Stimulated activated CD8-positive, alpha-beta memory T cell treated with anti-CD3 and anti-CD28 coated beads, Interleukin-12 subunit alpha, Interleukin-12 subunit beta, amount 100 ng/mL, for 24 hours (primary cell): ENCODE measurements around the gene C1QTNF12.

Source experiments
- DNase-seq: peaks from one replicate; pipeline ENCODE4 v3.0.0-alpha.2; 2020; ENCODE audit errors: extremely low read depth

C1QTNF12 gene, protein sequence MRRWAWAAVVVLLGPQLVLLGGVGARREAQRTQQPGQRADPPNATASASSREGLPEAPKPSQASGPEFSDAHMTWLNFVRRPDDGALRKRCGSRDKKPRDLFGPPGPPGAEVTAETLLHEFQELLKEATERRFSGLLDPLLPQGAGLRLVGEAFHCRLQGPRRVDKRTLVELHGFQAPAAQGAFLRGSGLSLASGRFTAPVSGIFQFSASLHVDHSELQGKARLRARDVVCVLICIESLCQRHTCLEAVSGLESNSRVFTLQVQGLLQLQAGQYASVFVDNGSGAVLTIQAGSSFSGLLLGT

DNA sequence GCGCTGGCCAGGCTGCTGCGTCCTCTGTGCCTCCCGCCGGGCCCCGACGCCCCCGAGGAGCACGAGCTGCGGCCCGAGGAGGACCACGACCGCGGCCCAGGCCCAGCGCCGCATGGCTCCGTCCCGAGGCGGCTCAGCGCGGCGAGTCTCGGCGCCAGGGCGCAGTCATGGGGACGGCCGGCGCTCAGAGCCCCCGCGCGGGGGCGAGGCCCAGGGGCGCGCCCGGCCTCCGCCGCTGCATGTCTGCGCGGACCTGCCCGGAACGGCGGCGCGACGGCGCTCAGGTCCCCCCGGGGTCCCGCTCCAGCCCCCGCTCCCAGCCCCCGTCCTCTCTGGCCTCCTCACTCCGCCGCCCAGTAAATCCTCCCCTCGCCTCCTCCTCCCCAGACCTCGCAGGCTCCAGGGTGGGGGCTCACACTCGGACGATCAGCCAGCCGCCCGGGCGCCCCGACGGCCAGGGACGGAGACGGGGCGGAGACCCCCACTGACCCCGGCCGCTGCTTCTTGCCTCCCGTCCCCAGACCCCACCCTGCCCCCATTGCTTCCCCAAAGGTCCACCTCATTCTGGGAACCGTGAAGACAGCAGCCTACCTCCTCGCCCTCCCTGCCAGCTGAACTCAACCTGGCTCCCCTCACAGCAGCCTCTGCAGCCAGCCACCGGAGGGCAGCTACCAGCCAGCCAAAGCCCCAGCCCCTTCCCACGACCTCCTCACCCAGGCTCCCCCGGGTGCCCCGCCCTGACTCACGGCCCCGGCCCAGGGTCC lies at the start of gene C1QTNF12:
TSS of gene C1QTNF12 (minus strand) at position 146 of the 764 bp plus-strand sequence. CDS start at position 114, 32 bp downstream.
- no peak for DNase-seq

DNA sequence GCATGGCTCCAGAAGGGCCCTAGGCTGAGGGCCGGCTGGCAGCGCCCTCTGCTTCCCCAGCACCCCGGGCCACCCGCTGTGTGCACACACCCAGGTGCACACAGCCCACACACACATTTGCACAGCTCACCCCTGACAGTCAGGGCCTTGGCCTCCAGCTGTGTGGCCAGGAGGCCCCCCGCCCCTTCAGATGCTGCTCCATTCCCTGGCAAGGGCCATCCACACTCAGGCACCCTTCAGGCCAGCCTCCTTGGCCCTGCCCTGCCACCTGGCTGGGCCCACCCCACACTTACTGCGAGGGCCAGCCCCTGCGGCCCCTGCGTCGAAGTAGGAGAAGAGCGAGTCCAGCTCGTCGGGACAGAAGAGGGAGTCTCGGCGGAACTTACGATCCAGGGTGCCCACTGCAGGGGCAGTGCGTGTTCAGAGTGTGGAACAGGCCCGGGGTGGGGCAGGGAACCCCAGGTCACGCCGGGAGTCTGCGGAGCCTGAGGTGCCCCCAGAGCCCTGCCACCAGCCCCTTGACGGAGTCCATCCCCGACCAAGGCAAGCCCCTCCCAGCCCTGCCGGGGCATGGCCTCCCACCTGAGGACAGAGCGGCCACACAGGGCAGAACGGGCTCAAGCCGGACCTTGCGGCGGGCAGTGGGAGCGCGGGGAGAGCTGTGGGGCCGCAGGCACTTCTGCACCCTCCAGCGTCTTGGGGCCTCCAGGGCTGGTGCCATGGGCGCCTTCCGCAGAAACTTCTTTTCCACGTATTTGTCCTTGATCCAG lies 48.8 kb upstream of the C1QTNF12 start:
- DNase-seq = no peak

DNA sequence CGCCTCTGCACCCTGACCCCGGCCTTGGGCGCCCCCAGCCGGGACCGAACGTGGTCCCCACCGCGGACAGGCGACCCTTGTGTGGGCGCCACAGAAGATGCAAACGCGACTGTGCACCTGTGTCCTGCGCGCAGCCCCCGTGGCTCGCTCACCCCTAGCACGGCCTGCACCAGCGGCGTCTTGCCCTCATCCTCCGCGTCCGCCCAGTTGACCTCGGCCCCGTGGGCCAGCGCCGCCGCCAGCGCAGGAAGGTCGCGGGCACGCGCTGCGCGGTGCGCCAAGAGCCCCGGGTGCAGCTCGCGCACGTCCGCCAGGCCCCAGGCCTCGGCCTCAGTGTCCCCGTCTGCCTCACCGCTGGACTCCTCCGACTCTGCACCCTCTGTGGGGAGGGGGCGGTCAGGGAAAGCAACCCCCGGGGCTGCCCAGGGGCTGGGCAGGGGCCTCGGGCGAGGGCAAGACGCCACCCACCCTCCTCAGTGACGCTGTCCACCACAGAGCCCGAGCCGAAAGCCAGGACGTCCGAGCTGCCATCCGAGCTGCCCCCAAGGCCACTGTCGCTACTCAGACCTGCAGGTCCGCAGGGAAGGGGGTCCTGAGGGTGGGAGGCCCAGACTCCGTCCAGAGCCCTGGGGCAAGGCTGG lies 47.8 kb upstream of the C1QTNF12 start:
- DNase-seq = no peak

DNA sequence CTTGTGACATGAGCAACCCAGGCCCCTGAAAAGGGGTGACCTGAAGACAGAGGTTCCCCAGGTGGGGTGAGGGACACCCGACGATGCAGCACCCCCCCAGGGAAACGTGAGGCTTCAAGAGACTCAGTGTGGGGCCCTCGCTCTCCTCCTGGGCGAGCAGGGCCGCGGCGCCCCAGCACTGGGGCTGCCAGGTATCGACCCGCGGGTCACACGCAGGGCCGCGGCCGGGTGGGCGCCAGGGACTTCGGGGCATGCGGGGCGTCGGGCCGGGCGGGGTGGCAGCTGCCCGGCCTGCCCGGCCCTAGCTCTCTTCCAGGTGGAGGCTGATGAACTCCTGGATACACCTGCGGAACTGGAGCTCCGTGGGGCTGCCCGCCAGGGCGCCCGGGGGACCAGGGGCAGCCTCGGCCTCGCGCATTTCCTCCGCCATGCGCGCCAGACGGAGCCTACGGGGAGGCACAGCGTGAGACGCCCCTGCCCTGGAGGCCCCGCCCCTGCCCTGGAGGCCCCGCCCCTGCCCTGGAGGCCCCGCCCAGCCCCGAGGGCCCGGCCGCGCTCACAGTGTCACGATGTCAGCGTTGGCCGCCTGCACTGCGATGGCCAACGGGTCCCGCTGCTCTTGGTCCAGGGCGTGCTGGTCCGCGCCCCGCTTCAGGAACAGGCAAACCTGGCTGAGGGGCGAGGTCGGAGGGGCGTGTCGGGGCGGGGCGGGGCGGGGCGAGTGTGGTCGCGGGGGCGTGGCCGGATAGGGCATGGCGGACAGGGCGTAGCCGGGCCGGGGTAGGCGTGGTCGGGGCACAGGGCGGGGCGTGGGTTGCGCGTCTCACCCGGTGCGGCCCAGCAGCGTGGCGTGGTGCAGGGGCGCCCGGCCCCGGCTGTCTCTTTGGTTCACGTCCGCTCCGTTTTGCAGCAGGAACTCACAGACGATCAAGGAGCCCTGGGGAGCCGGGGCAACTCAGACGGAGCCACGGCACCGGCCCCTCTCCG lies 47.0 kb upstream of the C1QTNF12 start:
- no peak for DNase-seq

DNA sequence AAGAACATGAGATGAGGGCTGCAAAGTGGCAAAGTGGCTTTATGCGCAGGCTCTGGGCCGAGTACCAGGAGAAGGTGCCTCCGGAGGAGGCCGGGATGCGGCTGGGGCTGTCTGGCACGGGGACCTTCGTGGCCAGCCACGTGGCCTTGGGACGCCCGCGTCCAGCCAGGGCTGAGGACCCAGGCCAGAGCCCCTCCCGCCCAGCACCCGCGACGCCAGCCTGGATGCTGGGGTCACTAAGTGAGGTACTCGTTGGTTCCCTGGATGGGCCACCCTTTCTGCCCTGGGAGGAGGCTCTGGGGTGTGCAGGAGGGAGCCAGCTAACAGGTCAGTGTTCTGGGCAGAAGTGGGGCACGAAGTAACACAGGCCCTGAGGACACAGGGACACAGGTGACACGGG lies 46.3 kb upstream of the C1QTNF12 start:
- no peak for DNase-seq

DNA sequence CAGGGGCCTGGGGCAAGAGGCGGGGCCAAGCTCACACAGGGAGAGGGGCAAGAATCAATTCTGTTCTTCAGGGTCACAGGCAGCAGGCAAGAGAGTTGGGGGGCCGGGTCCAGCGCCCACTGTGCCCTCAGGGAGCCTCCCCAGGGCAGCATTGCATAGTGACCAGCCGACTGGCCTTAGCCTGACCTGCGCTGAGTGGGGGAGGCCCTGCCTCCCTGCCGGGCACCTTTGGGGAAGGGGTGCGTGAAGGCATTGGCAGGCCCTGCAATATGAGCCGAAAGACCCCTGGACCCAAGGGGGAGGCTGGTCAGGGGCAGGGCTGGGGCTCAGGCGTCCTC lies 45.9 kb upstream of the C1QTNF12 start:
- DNase-seq = no peak

DNA sequence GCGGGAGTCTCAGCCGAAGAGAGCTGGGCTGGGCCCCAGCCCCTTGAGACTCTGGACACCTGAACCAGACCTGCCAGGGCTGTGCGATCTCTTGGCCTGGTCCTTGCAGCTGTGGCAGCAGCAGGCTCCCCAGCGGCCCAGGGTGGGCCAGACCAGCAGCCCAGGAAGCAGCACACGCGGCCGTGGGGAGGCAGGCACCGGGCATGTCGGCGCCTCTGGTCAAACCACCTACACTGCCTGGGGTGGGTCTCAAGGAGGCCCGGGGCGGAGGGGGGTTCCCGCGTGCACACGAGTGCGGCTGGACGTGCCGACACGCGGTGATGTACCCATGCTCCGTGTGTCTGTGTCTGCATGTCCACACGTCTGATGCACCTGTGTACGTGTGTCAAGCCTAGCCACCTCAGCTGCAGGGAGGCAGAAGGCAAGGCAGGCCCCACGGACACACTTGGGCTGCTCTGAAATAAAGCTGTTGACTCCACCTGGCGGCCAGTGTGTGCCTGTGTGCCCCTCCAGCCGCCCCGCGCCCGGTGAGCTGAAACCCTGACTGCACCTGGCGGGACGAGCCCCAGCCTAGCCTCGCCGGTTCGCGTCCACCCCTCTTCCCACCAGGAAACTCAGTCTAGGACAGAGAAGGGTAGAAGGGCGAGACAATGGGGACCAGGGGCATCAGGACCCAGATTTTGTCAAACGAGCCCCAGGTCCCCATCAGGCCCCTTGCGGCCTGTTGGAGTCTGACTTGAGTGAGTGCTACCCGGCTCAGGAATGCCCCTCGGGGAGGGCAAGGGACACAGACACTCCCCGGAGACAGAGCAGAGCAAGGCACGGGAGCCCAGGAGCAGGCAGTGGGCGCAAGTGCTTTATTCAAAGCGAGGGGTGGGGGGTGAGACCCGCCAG lies 45.3 kb upstream of the C1QTNF12 start:
- no peak for DNase-seq

DNA sequence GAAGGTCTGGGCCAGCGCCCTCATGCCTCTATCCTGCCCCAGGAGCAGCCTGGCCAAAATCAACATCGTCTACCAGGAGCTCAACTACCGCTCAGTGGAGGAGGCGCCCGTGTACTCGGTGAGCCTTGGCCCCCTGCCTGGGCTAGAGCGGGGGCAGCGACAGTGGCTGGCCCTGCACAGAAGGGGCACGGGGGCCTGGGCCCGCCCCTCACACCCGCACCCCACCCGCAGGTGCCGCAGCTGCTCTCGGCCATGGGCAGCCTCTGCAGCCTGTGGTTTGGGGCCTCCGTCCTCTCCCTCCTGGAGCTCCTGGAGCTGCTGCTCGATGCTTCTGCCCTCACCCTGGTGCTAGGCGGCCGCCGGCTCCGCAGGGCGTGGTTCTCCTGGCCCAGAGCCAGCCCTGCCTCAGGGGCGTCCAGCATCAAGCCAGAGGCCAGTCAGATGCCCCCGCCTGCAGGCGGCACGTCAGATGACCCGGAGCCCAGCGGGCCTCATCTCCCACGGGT lies 44.6 kb upstream of the C1QTNF12 start:
- DNase-seq = no peak

DNA sequence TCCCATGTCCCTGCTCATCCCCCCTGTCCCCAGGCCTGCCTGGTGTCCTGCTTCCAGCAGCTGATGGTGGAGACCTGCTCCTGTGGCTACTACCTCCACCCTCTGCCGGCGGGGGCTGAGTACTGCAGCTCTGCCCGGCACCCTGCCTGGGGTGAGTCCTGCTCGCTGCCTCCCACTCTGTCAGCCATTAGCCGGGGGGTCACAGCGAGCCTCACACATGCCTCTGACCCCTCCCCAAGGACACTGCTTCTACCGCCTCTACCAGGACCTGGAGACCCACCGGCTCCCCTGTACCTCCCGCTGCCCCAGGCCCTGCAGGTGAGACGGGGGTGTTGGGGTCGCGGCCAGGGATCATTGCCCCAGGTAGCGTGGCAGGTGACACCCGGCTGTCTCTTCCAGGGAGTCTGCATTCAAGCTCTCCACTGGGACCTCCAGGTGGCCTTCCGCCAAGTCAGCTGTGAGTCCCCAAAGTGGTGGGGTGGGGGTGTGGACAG lies 43.8 kb upstream of the C1QTNF12 start:
- DNase-seq = no peak

DNA sequence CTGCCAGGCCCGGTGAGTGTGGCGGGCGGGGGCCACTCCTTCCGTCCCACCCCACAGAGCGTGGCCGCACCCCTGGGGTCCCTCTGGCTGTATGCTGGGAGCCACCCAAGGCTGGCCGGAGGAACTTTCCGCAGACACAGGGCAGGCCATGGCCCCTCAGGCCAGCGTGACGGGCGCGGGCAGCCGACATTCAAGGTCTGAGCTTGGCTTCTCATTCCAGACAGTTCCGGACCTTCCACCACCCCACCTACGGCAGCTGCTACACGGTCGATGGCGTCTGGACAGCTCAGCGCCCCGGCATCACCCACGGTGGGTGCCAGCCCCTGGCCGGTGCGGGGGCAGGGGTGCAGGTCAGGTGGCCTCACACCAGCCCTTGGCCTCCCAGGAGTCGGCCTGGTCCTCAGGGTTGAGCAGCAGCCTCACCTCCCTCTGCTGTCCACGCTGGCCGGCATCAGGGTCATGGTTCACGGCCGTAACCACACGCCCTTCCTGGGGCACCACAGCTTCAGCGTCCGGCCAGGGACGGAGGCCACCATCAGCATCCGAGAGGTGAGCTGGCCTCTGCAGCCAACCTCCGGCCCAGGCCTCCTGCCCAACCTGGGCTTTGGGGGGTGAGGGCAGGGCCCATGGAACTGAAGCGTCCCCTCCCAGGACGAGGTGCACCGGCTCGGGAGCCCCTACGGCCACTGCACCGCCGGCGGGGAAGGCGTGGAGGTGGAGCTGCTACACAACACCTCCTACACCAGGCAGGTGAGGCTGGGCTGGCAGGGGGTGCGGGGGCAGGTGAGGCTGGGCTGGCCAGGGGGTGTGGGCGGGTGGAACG lies 41.0 kb upstream of the C1QTNF12 start:
- DNase-seq = no peak

DNA sequence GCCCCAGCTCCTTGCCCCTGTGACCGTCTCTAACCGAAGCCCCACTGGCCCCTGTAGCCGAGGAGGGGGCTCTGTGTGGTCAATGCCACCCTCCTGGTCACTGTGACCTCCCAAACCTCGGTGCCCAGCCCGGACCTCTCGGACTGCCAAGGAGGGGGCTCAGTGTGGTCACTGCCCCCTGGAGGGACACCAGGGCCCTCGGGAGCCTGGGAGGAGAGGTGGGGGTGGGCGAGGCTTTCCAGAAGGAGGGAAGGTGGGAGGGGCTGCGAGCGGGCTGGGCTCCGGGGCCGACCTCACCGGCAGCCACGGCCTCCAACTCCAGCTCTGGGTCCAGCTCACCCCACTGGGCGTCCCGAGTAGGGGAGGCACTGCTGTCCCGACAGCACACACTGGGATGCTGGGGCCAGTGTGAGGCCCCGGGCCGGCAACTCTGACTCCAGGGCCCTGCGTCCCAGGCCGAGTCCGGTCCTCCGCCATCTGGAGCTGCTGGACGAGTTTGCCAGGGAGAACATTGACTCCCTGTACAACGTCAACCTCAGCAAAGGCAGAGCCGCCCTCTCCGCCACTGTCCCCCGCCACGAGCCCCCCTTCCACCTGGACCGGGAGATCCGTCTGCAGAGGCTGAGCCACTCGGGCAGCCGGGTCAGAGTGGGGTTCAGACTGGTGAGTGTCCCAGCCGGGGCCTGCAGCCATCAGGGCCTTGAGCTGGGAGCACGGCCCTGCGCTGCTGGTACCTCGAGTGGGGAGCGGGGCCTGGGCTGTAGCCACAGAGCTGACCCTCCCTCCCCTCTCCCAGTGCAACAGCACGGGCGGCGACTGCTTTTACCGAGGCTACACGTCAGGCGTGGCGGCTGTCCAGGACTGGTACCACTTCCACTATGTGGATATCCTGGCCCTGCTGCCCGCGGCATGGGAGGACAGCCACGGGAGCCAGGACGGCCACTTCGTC lies 40.1 kb upstream of the C1QTNF12 start:
- no peak for DNase-seq

DNA sequence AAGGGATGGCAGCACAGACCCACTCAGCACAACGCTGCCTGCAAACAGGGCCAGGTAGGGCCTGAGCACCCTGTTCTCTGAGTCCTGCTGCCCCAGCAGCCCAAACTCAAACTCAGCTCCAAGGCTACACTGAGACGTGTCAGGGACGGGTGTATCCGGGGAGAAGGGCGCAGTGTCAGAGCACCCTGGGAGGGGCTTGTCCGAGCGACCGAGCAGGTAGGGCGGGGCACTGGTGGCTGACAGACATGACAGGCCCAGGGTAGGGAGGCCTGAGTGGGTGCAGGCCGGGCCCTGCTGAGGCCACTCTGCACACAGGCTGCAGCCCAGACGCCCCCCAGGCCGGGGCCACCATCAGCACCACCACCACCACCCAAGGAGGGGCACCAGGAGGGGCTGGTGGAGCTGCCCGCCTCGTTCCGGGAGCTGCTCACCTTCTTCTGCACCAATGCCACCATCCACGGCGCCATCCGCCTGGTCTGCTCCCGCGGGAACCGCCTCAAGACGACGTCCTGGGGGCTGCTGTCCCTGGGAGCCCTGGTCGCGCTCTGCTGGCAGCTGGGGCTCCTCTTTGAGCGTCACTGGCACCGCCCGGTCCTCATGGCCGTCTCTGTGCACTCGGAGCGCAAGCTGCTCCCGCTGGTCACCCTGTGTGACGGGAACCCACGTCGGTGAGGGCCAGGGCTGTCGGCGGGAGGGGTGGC lies 39.2 kb upstream of the C1QTNF12 start:
- no peak for DNase-seq

DNA sequence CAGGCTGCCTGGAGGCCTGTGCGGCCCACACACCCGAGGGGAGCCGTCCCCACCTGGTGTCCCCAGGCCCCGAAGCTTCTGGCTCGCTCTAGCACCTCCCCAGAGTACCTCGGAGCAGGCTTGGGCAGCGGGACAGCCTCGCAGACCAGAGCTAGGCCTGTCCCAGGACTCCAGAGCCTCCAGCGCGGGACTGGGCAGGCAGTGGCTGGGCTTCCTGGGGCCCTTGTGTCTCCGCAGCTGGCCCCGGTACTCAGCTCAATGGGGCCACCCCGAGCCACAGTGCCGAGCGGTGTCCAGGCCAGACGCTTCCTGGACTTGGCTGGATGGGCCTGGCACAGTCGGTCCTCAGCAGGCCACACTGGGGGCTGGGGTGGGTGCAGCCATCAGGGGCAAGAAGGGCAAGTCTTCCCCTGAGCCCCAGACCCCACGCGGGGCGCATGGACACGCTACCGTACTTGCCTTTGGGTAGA lies 38.6 kb upstream of the C1QTNF12 start:
- DNase-seq = no peak

DNA sequence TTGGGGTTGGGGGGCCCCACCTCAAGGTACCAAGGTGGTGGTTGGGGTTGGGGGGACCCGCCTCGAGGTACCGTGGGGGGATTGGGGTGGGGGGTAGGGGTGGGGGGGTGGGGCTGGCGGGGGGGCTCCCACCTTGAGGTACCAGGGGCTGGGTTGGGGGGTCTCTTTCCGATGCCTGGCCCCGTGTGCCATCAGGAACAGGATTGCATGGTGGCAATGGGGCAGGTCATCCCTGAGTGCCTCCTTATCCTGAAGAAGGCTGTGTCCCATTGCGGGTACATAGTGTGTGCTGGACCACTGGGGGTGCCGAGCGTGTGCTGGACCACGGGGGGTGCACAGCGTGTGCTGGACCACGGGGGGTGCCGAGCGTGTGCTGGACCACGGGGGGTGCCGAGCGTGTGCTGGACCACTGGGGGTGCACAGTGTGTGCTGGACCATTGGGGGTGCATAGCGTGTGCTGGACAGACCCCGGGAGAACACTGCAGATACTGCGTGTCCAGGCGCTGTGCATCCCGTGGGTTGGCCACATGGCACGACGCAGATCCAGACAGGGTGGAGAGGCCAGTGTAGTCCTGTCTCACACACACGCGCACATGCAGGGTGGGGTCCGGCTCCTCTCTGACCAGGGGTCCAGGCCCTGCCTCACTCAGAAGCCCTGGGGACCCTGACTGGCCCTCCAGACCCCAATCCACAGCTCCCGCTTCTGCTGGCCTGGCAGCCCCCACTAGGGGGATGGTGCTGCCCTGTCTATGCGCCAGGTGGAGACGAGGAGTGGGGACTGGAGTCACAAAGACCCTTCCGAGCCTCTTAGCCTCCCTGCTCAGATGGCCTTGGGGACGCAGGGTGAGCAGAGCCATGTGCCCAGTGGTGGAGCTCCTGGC lies 37.9 kb upstream of the C1QTNF12 start:
- no peak for DNase-seq

DNA sequence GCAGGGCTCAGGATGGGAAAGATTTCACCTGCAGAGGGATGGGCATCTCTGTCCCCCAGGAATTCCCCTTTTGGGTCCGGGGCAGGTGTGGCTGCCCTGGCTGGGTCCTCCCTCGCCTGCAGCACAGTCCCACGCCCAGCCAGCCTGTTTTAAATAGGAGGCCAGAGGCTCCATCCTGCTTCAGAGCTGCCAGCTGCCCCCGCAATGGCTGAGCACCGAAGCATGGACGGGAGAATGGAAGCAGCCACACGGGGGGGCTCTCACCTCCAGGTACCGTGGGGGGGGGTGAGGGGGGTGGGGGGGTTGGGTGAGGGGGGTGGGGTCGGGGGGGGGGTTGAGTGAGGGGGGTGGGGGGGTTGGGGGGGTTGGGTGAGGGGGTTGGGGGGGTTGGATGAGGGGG lies 37.3 kb upstream of the C1QTNF12 start:
- DNase-seq = no peak

DNA sequence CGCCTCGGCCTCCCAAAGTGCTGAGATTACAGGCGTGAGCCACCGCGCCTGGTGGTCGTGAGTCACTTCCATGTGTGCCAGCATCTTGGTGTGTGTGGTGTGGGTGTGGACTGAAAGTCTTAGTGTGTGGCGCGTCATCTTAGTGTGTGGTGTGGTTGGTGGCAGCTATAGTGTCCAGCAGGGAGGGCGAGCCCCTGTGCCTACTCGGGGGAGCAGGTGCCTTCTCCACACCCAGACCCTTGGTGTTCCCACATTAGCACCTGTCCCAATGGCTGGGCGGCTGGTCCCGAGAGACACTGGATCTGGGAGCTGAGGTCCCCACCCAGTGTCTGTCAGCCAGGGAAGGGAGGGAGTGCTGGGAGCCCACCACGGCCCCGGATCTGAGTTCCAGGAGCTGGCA lies 36.5 kb upstream of the C1QTNF12 start:
- DNase-seq = no peak
